MM.1S (cell line): ENCODE data around the gene OXCT1.

ENCODE experiments used
- DNase-seq: peaks from one replicate; pipeline ENCODE4 v3.0.0-alpha.2; 2015
- H2AFZ ChIP-seq: fragments of 300-600 bp; sonication (generic); 2 replicates; pipeline ENCODE4 v1.6.0; 2016; ENCODE audit warnings: antibody characterized with exemption, low read length
- H3F3A ChIP-seq: fragments of 300-600 bp; sonication (generic); 2 replicates; pipeline ENCODE4 v1.6.1; 2016; ENCODE audit warnings: mild to moderate bottlenecking, antibody characterized with exemption, low read length, moderate library complexity, mixed read lengths; ENCODE audit not compliant: insufficient read depth
- H3K27ac ChIP-seq: fragments of 300-600 bp; sonication (generic); 2 replicates; pipeline ENCODE4 v1.5.1; 2016; ENCODE audit warnings: mild to moderate bottlenecking, low read length
- H3K27me3 ChIP-seq: fragments of 300-600 bp; sonication (generic); replicated peaks from 2 replicates; pipeline ENCODE4 v1.6.0; 2016; ENCODE audit warnings: low read length; ENCODE audit not compliant: insufficient read depth
- H3K36me3 ChIP-seq: fragments of 300-600 bp; sonication (generic); replicated peaks from 2 replicates; pipeline ENCODE4 v1.6.1; 2016; ENCODE audit warnings: mild to moderate bottlenecking, low read length, mixed read lengths; ENCODE audit not compliant: insufficient read depth
- H3K4me1 ChIP-seq: fragments of 300-600 bp; sonication (generic); 2 replicates; pipeline ENCODE4 v1.6.1; 2016; ENCODE audit warnings: low read length, mixed read lengths
- H3K4me2 ChIP-seq: fragments of 300-600 bp; sonication (generic); 2 replicates; pipeline ENCODE4 v1.6.0; 2016; ENCODE audit warnings: low read depth, low read length
- H3K4me3 ChIP-seq: fragments of 300-600 bp; sonication (generic); 2 replicates; pipeline ENCODE4 v1.5.1; 2016; ENCODE audit warnings: low read length, mixed read lengths
- H3K79me2 ChIP-seq: fragments of 300-600 bp; sonication (generic); 2 replicates; pipeline ENCODE4 v1.6.1; 2016; ENCODE audit warnings: mixed run types, low read length, mixed read lengths
- H3K9ac ChIP-seq: fragments of 300-600 bp; sonication (generic); 2 replicates; pipeline ENCODE4 v1.6.1; 2016; ENCODE audit warnings: low read length, mixed read lengths
- H3K9me2 ChIP-seq: fragments of 300-600 bp; sonication (generic); replicated peaks from 2 replicates; pipeline ENCODE4 v1.6.1; 2016; ENCODE audit warnings: mild to moderate bottlenecking, low read length, mixed read lengths; ENCODE audit not compliant: insufficient read depth
- H3K9me3 ChIP-seq: fragments of 300-600 bp; sonication (generic); replicated peaks from 2 replicates; pipeline ENCODE4 v1.6.1; 2016; ENCODE audit warnings: mild to moderate bottlenecking, low read length, mixed read lengths; ENCODE audit not compliant: insufficient read depth
- H4K20me1 ChIP-seq: fragments of 300-600 bp; sonication (generic); 2 replicates; pipeline ENCODE4 v1.6.1; 2016; ENCODE audit warnings: mild to moderate bottlenecking, low read length, moderate library complexity, mixed read lengths; ENCODE audit not compliant: insufficient read depth
- CTCF ChIP-seq: fragments of 300-600 bp; sonication (generic); IDR thresholded peaks from 2 replicates; pipeline ENCODE4 v1.5.1; 2016; ENCODE audit warnings: antibody characterized with exemption, low read length, mixed read lengths
- EZH2 ChIP-seq: fragments of 300-600 bp; sonication (generic); optimal IDR thresholded peaks from 2 replicates; pipeline ENCODE3; 2017; ENCODE audit warnings: low read depth, mild to moderate bottlenecking, antibody characterized with exemption, low read length, mixed read lengths
- EZH2phosphoT487 ChIP-seq: fragments of 300-600 bp; sonication (generic); IDR thresholded peaks from 2 replicates; pipeline ENCODE4 v1.6.1; 2018; ENCODE audit warnings: antibody characterized with exemption, low read length

The OXCT1 gene

DNA sequence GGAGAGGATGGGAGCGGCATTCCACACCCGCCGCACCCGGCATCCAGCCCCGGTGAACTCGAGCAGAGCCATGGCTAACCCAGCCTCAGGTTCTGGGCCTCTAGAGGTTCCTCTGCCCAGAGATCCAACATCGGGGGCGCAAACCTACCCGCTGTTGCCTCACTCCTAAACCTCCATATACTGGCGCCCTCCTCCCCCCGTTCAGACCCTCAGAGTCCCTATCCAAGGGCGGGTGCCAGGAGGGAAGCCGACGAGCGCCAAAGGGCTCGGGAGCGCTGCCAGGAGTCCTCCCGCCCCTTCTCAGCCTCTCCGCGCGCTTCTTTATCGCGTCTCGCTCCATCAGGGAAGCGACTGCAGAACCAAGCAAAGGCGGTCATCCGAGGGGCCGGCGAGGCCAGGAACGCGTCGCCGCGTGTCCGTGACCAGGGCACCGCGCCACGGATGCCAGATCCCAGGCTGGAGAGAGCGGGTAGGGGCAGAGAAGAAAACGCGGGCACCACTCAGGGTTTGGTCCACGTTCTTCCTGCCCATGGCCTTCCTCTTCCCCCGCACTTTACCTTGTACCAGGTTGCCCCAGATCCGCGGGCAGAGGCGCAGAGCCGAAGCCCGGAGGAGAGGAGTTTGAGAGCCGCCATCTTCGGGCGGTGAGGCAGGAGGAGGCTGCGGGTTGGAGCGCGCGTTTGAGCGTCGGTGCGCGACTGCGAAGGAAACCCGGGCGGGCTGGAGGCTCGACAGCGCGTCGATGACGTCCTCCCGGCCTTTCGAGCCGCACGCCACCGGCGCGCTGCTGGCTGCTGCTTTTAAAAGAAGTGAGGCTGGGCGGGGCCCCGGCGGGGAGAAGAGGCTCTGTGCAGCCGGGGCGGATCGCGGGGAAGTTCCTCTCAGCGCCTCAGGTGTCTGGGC lies at the start of gene OXCT1:
TSS of gene OXCT1 (minus strand) at position 702 of the 903 bp plus-strand sequence. CDS start at position 635, 67 bp downstream.
- Histone ChIP-seq H3K4me2 (peak within 1 kb of the TSS; percentile 89), H3K9me2 (no peaks in the 10 kb centered on the region), H4K20me1 (no peaks in the 10 kb centered on the region), H2AFZ (peak within 1 kb of the TSS; percentile 93), H3K4me1 (peaks cover 23% of the 10 kb centered on the region), H3K9me3 (no peaks in the 10 kb centered on the region), H3K27me3 (no peaks in the 10 kb centered on the region), H3K9ac (peak within 1 kb of the TSS; percentile 86), H3K36me3 (no peaks in the 10 kb centered on the region), H3F3A (peaks cover 12% of the 10 kb centered on the region), H3K4me3 (peak within 1 kb of the TSS; percentile 97), H3K79me2 (peaks cover 49% of the 10 kb centered on the region), H3K27ac (peak within 1 kb of the TSS; percentile 72; the same call in 1 of the 2 replicates)
- TF ChIP-seq CTCF (no peak), EZH2phosphoT487 (no peak), EZH2 (no peak)
- peak; percentile 96 for DNase-seq

DNA sequence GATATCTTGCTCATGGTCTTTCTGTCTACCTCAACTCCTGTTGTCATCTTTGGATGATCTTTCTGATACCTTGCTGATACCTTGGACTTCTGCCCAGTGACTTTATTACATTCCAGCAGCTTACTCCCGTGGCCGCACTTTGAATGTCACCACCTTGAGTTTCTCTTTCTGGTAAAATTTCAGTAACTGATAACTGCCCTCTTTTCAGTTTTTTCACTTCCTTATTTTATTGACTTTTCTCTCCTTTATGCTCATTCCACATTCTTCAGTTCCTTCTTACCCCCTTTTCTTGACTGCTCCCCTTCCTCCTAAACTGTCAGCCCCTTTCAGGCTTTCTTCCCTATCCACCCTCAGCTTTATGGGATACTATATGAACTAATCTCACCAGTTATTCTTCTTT lies 47.9 kb upstream of the OXCT1 start:
- DNase-seq, result no peak
- Histone ChIP-seq H3K27ac (no peak overlapping the region), H3K4me3 (no peak overlapping the region), H3K9me2 (no peaks in the 10 kb centered on the region), H4K20me1 (no peaks in the 10 kb centered on the region), H3K9me3 (no peaks in the 10 kb centered on the region), H3K4me1 (peaks cover 13% of the 10 kb centered on the region; the same call in 1 of the 2 replicates), H3K79me2 (no peaks in the 10 kb centered on the region), H3F3A (no peaks in the 10 kb centered on the region), H3K9ac (no peak overlapping the region), H3K36me3 (peaks cover 8% of the 10 kb centered on the region; the same call in 1 of the 2 replicates), H2AFZ (no peak overlapping the region), H3K4me2 (no peak overlapping the region), H3K27me3 (no peaks in the 10 kb centered on the region)
- TF ChIP-seq CTCF, result no peak
- no peak for TF ChIP-seq EZH2
- no peak for TF ChIP-seq EZH2phosphoT487

- DNase-seq, result no peak
- H3K27ac ChIP-seq, result no peak overlapping the region
- H3K4me2 ChIP-seq, result no peak overlapping the region
- no peaks in the 10 kb centered on the region for H3K9me2 ChIP-seq
- H3K79me2 ChIP-seq, result peaks cover 52% of the 10 kb centered on the region
- H3K4me3 ChIP-seq, result no peak overlapping the region
- H4K20me1 ChIP-seq, result no peaks in the 10 kb centered on the region
- H3K4me1 ChIP-seq, result peaks cover 18% of the 10 kb centered on the region; the same call in 1 of the 2 replicates
- H3F3A ChIP-seq, result peaks cover 2% of the 10 kb centered on the region
- no peak for TF ChIP-seq EZH2phosphoT487
- no peak for TF ChIP-seq CTCF
- no peak for TF ChIP-seq EZH2
- H3K27me3 ChIP-seq, result no peaks in the 10 kb centered on the region
- H3K36me3 ChIP-seq, result peaks cover 31% of the 10 kb centered on the region; the same call in 1 of the 2 replicates
- no peaks in the 10 kb centered on the region for H3K9me3 ChIP-seq
- H3K9ac ChIP-seq, result no peak overlapping the region
- H2AFZ ChIP-seq, result no peak overlapping the region
Measured at GRCh38 chr5:41908374-41909079, 38.3 kb upstream of the OXCT1 start.
